Measurements from ENCODE around the gene CFAP77.

DNA sequence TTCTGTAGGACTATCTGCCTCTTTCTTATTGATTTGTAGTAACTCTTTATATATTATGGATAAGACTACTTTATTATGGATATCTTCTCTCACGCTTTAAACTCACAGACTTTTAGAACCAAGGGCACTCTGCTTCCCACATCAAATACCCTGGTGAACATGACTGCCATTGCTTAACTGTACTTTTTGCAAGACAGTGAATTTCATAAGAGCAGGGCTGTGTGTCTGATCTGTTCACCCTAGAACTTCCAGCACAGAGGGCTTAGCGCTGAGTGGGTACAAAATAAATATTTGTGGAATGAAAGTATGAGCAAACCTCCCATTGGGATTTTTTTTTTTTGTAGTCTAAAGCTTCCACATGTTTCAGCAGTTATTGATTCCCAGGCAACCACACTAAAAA lies 84.8 kb downstream of the CFAP77 start:
- TF ChIP-seq, protein P1, sequence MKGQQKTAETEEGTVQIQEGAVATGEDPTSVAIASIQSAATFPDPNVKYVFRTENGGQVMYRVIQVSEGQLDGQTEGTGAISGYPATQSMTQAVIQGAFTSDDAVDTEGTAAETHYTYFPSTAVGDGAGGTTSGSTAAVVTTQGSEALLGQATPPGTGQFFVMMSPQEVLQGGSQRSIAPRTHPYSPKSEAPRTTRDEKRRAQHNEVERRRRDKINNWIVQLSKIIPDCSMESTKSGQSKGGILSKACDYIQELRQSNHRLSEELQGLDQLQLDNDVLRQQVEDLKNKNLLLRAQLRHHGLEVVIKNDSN (IDR thresholded peaks at IDR 0.05; ENCODE audit: borderline replicate concordance, extremely low read length, insufficient read depth, low read depth, low read length), result no peak
- no peak for TF ChIP-seq CBFB (IDR thresholded peaks at IDR 0.05; ENCODE audit: low read depth)
